Measurements from ENCODE around the gene CLNS1A. TPM values are rescaled to one million over a fixed set of nuclear protein-coding genes. Genes with fewer than 3 reads are reported as not detected.

CLNS1A gene
- total and polyA plus RNA-seq, 8 donors: 31.1 to 65.8 (median 52.0) TPM

- Histone ChIP-seq H3K36me3 (no peaks in the 10 kb centered on the region), H3K4me3 (no peak overlapping the region), H3K27ac (no peak overlapping the region), H3K9me3 (no peaks in the 10 kb centered on the region), H3K27me3 (no peaks in the 10 kb centered on the region), H3K4me1 (peaks cover 0 to 8% (median 7%) of the 10 kb centered on the region in 3 donors)
- TF ChIP-seq CTCF (IDR thresholded peaks at IDR 0.05): no peak
- no peak for DNase-seq
- FAIRE-seq: no peak
- intact Hi-C loops (cut with DNase I): no loop called here
- WGBS, 2 donors: 28% methylated on average over 2 of the region's 2 CpGs
- no peak for ATAC-seq
Observed at GRCh38 chr11:77592727-77593126, 44.9 kb downstream of the CLNS1A start.

GRCh38 chr11:77590194-77590782 is 47.3 kb downstream of the CLNS1A start:
- Histone ChIP-seq H3K27me3 (no peaks in the 10 kb centered on the region), H3K36me3 (no peaks in the 10 kb centered on the region), H3K9me3 (no peaks in the 10 kb centered on the region), H3K27ac (peak overlapping the region; percentile 76 to 95 (median 82)), H3K4me3 (peak overlapping the region; percentile 43 to 85 (median 53)), H3K4me1 (peaks cover 0 to 8% (median 7%) of the 10 kb centered on the region in 3 donors)
- no peak for FAIRE-seq
- no peak for TF ChIP-seq CTCF (IDR thresholded peaks at IDR 0.05)
- 1% methylated on average over 31 of the region's 31 CpGs for WGBS, 2 donors
- intact Hi-C loops (cut with DNase I): no loop called here
- peak; percentile 46 to 69 (median 52) for ATAC-seq
- DNase-seq: peak in 4 of 6 donors; percentile 41 to 85 (median 56)

- peak; percentile 90 to 96 (median 92) for DNase-seq
- 0 to 1% methylated on average over 61 to 75 of the region's 75 CpGs for WGBS, 2 donors
- intact Hi-C loops (cut with DNase I): no loop called here
- Histone ChIP-seq H3K36me3 (no peaks in the 10 kb centered on the region), H3K27me3 (no peaks in the 10 kb centered on the region), H3K27ac (peak within 1 kb of the TSS; percentile 76 to 95 (median 82)), H3K4me3 (peak within 1 kb of the TSS; percentile 43 to 85 (median 53)), H3K4me1 (peaks cover 0 to 8% (median 7%) of the 10 kb centered on the region in 3 donors), H3K9me3 (no peaks in the 10 kb centered on the region)
- peak; percentile 89 to 95 (median 91) for ATAC-seq
- no peak for FAIRE-seq
- no peak for TF ChIP-seq CTCF (IDR thresholded peaks at IDR 0.05)
Observed at GRCh38 chr11:77589521-77590193, 47.9 kb downstream of the CLNS1A start, which contains the start of gene AQP11. Gene AQP11, plus strand, starts transcription at chr11:77589953. Its CDS starts 40 bp downstream, at chr11:77589993.

GRCh38 chr11:77589181-77589520 is 48.4 kb downstream of the CLNS1A start:
- peak overlapping the region; percentile 43 to 85 (median 53) for H3K4me3 ChIP-seq
- ATAC-seq: peak; percentile 11 to 31 (median 22)
- no peaks in the 10 kb centered on the region for H3K36me3 ChIP-seq
- H3K27ac ChIP-seq: peak overlapping the region; percentile 76 to 95 (median 82)
- intact Hi-C loops (cut with DNase I): no loop called here
- peaks cover 0 to 8% (median 7%) of the 10 kb centered on the region in 3 donors for H3K4me1 ChIP-seq
- WGBS, 2 donors: 1% methylated on average over 19 of the region's 19 CpGs
- no peak for DNase-seq
- H3K27me3 ChIP-seq: no peaks in the 10 kb centered on the region
- no peaks in the 10 kb centered on the region for H3K9me3 ChIP-seq
- no peak for TF ChIP-seq CTCF (IDR thresholded peaks at IDR 0.05)
- no peak for FAIRE-seq

All from pancreas (tissue), 10 donors.